HCT116 (cell line): ENCODE results near the gene ACAP2. TPM values are rescaled to one million over a fixed set of nuclear protein-coding genes. Genes with fewer than 3 reads are reported as not detected.

Source experiments
- ATAC-seq: fragments of 200-7000 bp; cut with Tn5 transposase; 2 replicates; pipeline ENCODE4 v1.9.1; 2020; ENCODE audit warnings: mild to moderate bottlenecking, moderate library complexity
- BruUV-seq: library from RNA; stranded (reverse); fragments of 400-500 nt; replicated peaks from 2 replicates; lab custom pipeline; 2021; lab: Mats Ljungman, UMichigan
- CTCF ChIA-PET: fragments of 300-600 bp; sonication (Branson Sonifier 250); formaldehyde crosslinking; loops from one replicate; lab custom pipeline; 2021; ENCODE audit warnings: antibody characterized with exemption; lab: Charles Lee
- POLR2A ChIA-PET: fragments of 300-600, 350-600 bp; sonication (Branson Sonifier 250); formaldehyde crosslinking; loops from one replicate; lab custom pipeline; 2021; ENCODE audit warnings: antibody characterized with exemption; lab: Charles Lee
- RAD21 ChIA-PET, 2 experiments: fragments of 300-600 bp; sonication (Branson Sonifier 250); formaldehyde crosslinking; loops; one replicate each; lab custom pipeline; 2023; ENCODE audit warnings: low total read pairs in 2 of 2; ENCODE audit not compliant: uncharacterized antibody in 2 of 2, unreplicated experiment in 2 of 2, low non-redundant PET in 1 of 2; lab: Charles Lee
- DNase-seq: peaks from one replicate; pipeline ENCODE4 v3.0.0-alpha.2; 2010; ENCODE audit warnings: low read depth, low spot score
- H2AFZ ChIP-seq: fragments of 200-600 bp; shearing (Covaris generic), sonication (generic); 2 replicates; pipeline ENCODE4 v1.6.1; 2017; ENCODE audit warnings: low read depth, mixed run types, mixed read lengths, antibody characterized with exemption, low read length; ENCODE audit not compliant: poor library complexity, severe bottlenecking
- H3K27ac ChIP-seq: 2 replicates; pipeline ENCODE4 v1.5.1; 2012; ENCODE audit warnings: low read depth, low read length
- H3K27me3 ChIP-seq: fragments of 200-600 bp; sonication (generic); 2 replicates; pipeline ENCODE4 v1.6.1; 2016; ENCODE audit warnings: mixed run types, low read length, mixed read lengths; ENCODE audit not compliant: insufficient read depth
- H3K36me3 ChIP-seq, 2 experiments: fragments of 200-500 bp in 1 of 2; fragments of 200-600 bp in 1 of 2; sonication (Bioruptor generic) in 1 of 2; sonication (generic) in 1 of 2; 2 replicates each; pipeline versions ENCODE4 v1.5.1 to v1.6.1; 2014 to 2016; ENCODE audit warnings: low read length in 2 of 2, inconsistent platforms in 1 of 2, mixed read lengths in 1 of 2, mixed run types in 1 of 2; ENCODE audit not compliant: insufficient read depth in 2 of 2, control insufficient read depth in 1 of 2
- H3K4me1 ChIP-seq, 2 experiments: fragments of 200-600 bp in 1 of 2; sonication (generic) in 1 of 2; 2 replicates each; pipeline versions ENCODE4 v1.5.1 to v1.6.1; 2012 to 2017; ENCODE audit warnings: low read length in 2 of 2, inconsistent platforms in 1 of 2, mild to moderate bottlenecking in 1 of 2, mixed read lengths in 1 of 2, mixed run types in 1 of 2, moderate library complexity in 1 of 2; ENCODE audit not compliant: insufficient read depth in 2 of 2, control insufficient read depth in 1 of 2
- H3K4me2 ChIP-seq: fragments of 200-600 bp; sonication (generic); 2 replicates; pipeline ENCODE4 v1.6.1; 2017; ENCODE audit warnings: mixed run types, low read length, mixed read lengths
- H3K4me3 ChIP-seq, 2 experiments: fragments of 200-600 bp in 1 of 2; sonication (generic) in 1 of 2; replicated peaks in 1 of 2; 2 replicates each; pipeline ENCODE4 v1.5.1; 2011 to 2016; ENCODE audit warnings: low read length in 2 of 2, control low read depth in 1 of 2, low read depth in 1 of 2, mild to moderate bottlenecking in 1 of 2, mixed read lengths in 1 of 2, mixed run types in 1 of 2
- H3K79me2 ChIP-seq: fragments of 200-600 bp; sonication (generic); 2 replicates; pipeline ENCODE4 v1.6.1; 2017; ENCODE audit warnings: mild to moderate bottlenecking, mixed run types, low read length, moderate library complexity, mixed read lengths; ENCODE audit not compliant: insufficient read depth
- H3K9ac ChIP-seq: fragments of 200-600 bp; sonication (generic); 2 replicates; pipeline ENCODE4 v1.6.1; 2016; ENCODE audit warnings: low read length, mixed read lengths
- H3K9me2 ChIP-seq: fragments of 200-600 bp; sonication (generic), shearing (Covaris generic); 2 replicates; pipeline ENCODE4 v1.6.1; 2017; ENCODE audit warnings: mixed run types, mild to moderate bottlenecking, moderate library complexity; ENCODE audit not compliant: insufficient read depth
- H3K9me3 ChIP-seq, 2 experiments: fragments of 200-500 bp in 1 of 2; fragments of 200-600 bp in 1 of 2; sonication (Bioruptor generic) in 1 of 2; sonication (generic) in 1 of 2; 2 replicates each; pipeline ENCODE4 v1.6.1; 2014 to 2017; ENCODE audit warnings: low read length in 2 of 2, mixed read lengths in 2 of 2, inconsistent platforms in 1 of 2, low read depth in 1 of 2, mild to moderate bottlenecking in 1 of 2, mixed run types in 1 of 2, moderate library complexity in 1 of 2; ENCODE audit not compliant: control insufficient read depth in 1 of 2, insufficient read depth in 1 of 2
- H4K20me1 ChIP-seq: fragments of 200-600 bp; sonication (generic), shearing (Covaris generic); 2 replicates; pipeline ENCODE4 v1.6.1; 2017; ENCODE audit warnings: mixed run types, mild to moderate bottlenecking, moderate library complexity; ENCODE audit not compliant: insufficient read depth
- CEBPB ChIP-seq: IDR thresholded peaks from 2 replicates; pipeline ENCODE4 v1.6.1; 2012; ENCODE audit warnings: low read depth
- EGR1 ChIP-seq: IDR thresholded peaks from 2 replicates; pipeline ENCODE4 v1.6.1; 2012; ENCODE audit warnings: low read depth
- ELF1 ChIP-seq: IDR thresholded peaks from 2 replicates; pipeline ENCODE4 v1.6.1; 2012; ENCODE audit warnings: low read depth, borderline replicate concordance
- EZH2 ChIP-seq: fragments of 200-600 bp; sonication (generic); IDR thresholded peaks from 2 replicates; pipeline ENCODE4 v1.6.1; 2017; ENCODE audit warnings: antibody characterized with exemption, mixed run types
- EZH2phosphoT487 ChIP-seq: fragments of 200-600 bp; IDR thresholded peaks from 2 replicates; pipeline ENCODE4 v1.6.1; 2018; ENCODE audit warnings: antibody characterized with exemption, borderline replicate concordance
- FOSL1 ChIP-seq: IDR thresholded peaks from 2 replicates; pipeline ENCODE4 v1.6.1; 2012; ENCODE audit warnings: low read depth
- JUND ChIP-seq: IDR thresholded peaks from 2 replicates; pipeline ENCODE4 v1.6.1; 2012
- POLR2A ChIP-seq: IDR thresholded peaks from 2 replicates; pipeline ENCODE4 v1.7.0; 2011; ENCODE audit warnings: borderline replicate concordance; ENCODE audit not compliant: insufficient read depth, insufficient read length; ENCODE audit errors: extremely low read depth
- RAD21 ChIP-seq: IDR thresholded peaks from 2 replicates; pipeline ENCODE4 v1.6.1; 2012; ENCODE audit warnings: low read depth, mild to moderate bottlenecking
- SIN3A ChIP-seq: IDR thresholded peaks from 2 replicates; pipeline ENCODE4 v1.6.1; 2012; ENCODE audit warnings: low read depth
- SP1 ChIP-seq: IDR thresholded peaks from 2 replicates; pipeline ENCODE4 v1.6.1; 2012; ENCODE audit warnings: low read depth
- SRF ChIP-seq: IDR thresholded peaks from 2 replicates; pipeline ENCODE4 v1.6.1; 2012; ENCODE audit warnings: low read depth
- YY1 ChIP-seq: IDR thresholded peaks from 2 replicates; pipeline ENCODE4 v1.6.1; 2011; ENCODE audit warnings: low read length, low read depth, moderate library complexity, mild to moderate bottlenecking; ENCODE audit not compliant: insufficient replicate concordance; ENCODE audit errors: extremely low read depth
- ZNF274 ChIP-seq: fragments of 200-500 bp; sonication (Bioruptor generic); IDR thresholded peaks from 2 replicates; pipeline ENCODE4 v1.6.1; 2014; ENCODE audit warnings: mild to moderate bottlenecking, low read depth, low read length, inconsistent platforms
- intact Hi-C: fragments of 100-400 bp; cut with micrococcal nuclease; formaldehyde crosslinking; loops from 2 replicates; pipeline ENCODE4 v1.10.0; 2022
- total RNA-seq: library from RNA; stranded (reverse); gene quantifications from one replicate; pipeline ENCODE4 v1.2.1, GENCODE V29; 2021; ENCODE audit not compliant: unreplicated experiment
- TF ChIP-seq, protein P1 (sequence below): IDR thresholded peaks from 2 replicates; pipeline ENCODE4 v1.6.1; 2011; ENCODE audit warnings: mild to moderate bottlenecking, low read length, moderate library complexity; ENCODE audit not compliant: insufficient replicate concordance; ENCODE audit errors: extremely low read depth
- TF ChIP-seq, protein P2 (sequence below): IDR thresholded peaks from 2 replicates; pipeline ENCODE4 v1.6.1; 2012
- TF ChIP-seq, protein P3 (sequence below), 3 experiments: fragments of 200-600 bp in 1 of 3; sonication (generic) in 1 of 3; IDR thresholded peaks in 2 of 3; conservative IDR thresholded peaks in 1 of 3; 2 replicates each; pipeline ENCODE4 v1.5.1; 2012 to 2017; ENCODE audit warnings: low read depth in 2 of 3, low read length in 2 of 3, antibody characterized with exemption in 1 of 3, borderline replicate concordance in 1 of 3, control low read depth in 1 of 3, mild to moderate bottlenecking in 1 of 3, mixed read lengths in 1 of 3, mixed run types in 1 of 3, moderate library complexity in 1 of 3; ENCODE audit not compliant: insufficient read depth in 1 of 3
- TF ChIP-seq, protein P4 (sequence below): IDR thresholded peaks from 2 replicates; pipeline ENCODE4 v1.6.1; 2012
- TF ChIP-seq, protein P5 (sequence below): IDR thresholded peaks from 2 replicates; pipeline ENCODE4 v1.6.1; 2012; ENCODE audit warnings: low read depth

ACAP2 gene
- total RNA-seq, 1 experiment from 2014 or later = 43.0 TPM

DNA sequence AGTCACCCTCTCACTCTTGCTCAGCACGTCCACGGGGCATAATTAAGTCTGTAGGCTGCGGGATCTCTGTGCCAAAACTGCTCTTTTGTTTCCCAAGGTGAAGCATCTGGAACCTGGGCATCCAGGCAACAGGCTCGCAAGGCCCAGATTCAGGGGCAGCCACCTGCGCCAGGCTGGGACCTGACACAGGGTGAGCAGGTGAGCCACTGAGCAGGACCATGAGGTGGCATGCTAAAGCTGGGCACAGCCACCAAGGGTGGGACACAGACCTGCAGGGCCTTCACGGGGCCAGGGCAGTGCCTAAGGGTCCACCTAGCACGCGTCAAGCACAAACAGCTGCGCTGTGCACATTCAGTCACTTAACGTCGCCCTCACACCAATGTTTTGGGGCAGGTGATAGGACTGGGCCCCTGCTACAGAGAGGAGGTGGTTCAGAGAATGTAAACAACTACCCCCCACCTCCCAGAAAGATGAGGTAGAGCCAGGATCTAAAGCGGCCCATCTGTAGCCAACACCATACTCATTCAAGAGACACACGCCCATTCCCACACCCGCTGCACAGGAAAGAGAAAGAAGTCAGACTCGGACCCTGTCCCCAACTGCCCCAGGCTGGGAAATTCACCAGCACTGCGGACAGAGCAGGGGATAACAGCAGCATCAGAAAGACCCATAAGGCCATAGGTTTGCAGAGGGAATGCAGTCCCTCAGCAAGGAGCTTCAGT, 188.2 kb downstream of the ACAP2 start:
- no peaks in the 10 kb centered on the region for H3K27me3 ChIP-seq
- ATAC-seq (no peak), DNase-seq (no peak)
- no peak overlapping the region for H3K4me3 ChIP-seq
- H3K9ac ChIP-seq = no peak overlapping the region
- BruUV-seq = no TSS peak
- TF ChIP-seq EGR1 (no peak), EZH2phosphoT487 (no peak), SRF (no peak), SIN3A (no peak), POLR2A (no peak), RAD21 (no peak), CEBPB (no peak), YY1 (no peak), FOSL1 (no peak), ZNF274 (no peak), SP1 (no peak), EZH2 (no peak), ELF1 (no peak), JUND (no peak)
- TF ChIP-seq, protein P1, sequence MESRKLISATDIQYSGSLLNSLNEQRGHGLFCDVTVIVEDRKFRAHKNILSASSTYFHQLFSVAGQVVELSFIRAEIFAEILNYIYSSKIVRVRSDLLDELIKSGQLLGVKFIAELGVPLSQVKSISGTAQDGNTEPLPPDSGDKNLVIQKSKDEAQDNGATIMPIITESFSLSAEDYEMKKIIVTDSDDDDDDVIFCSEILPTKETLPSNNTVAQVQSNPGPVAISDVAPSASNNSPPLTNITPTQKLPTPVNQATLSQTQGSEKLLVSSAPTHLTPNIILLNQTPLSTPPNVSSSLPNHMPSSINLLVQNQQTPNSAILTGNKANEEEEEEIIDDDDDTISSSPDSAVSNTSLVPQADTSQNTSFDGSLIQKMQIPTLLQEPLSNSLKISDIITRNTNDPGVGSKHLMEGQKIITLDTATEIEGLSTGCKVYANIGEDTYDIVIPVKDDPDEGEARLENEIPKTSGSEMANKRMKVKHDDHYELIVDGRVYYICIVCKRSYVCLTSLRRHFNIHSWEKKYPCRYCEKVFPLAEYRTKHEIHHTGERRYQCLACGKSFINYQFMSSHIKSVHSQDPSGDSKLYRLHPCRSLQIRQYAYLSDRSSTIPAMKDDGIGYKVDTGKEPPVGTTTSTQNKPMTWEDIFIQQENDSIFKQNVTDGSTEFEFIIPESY = no peak
- TF ChIP-seq, protein P2, sequence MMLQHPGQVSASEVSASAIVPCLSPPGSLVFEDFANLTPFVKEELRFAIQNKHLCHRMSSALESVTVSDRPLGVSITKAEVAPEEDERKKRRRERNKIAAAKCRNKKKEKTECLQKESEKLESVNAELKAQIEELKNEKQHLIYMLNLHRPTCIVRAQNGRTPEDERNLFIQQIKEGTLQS = no peak
- TF ChIP-seq, protein P3, sequence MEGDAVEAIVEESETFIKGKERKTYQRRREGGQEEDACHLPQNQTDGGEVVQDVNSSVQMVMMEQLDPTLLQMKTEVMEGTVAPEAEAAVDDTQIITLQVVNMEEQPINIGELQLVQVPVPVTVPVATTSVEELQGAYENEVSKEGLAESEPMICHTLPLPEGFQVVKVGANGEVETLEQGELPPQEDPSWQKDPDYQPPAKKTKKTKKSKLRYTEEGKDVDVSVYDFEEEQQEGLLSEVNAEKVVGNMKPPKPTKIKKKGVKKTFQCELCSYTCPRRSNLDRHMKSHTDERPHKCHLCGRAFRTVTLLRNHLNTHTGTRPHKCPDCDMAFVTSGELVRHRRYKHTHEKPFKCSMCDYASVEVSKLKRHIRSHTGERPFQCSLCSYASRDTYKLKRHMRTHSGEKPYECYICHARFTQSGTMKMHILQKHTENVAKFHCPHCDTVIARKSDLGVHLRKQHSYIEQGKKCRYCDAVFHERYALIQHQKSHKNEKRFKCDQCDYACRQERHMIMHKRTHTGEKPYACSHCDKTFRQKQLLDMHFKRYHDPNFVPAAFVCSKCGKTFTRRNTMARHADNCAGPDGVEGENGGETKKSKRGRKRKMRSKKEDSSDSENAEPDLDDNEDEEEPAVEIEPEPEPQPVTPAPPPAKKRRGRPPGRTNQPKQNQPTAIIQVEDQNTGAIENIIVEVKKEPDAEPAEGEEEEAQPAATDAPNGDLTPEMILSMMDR (IDR thresholded peaks at IDR 0.05 in 2 of 3, conservative IDR thresholded peaks at IDR 0.05 in 1 of 3; ENCODE audit: borderline replicate concordance in 1 of 3, insufficient read depth in 1 of 3, low read depth in 2 of 3, low read length in 2 of 3) = no peak
- TF ChIP-seq, protein P4, sequence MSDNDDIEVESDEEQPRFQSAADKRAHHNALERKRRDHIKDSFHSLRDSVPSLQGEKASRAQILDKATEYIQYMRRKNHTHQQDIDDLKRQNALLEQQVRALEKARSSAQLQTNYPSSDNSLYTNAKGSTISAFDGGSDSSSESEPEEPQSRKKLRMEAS = no peak
- TF ChIP-seq, protein P5, sequence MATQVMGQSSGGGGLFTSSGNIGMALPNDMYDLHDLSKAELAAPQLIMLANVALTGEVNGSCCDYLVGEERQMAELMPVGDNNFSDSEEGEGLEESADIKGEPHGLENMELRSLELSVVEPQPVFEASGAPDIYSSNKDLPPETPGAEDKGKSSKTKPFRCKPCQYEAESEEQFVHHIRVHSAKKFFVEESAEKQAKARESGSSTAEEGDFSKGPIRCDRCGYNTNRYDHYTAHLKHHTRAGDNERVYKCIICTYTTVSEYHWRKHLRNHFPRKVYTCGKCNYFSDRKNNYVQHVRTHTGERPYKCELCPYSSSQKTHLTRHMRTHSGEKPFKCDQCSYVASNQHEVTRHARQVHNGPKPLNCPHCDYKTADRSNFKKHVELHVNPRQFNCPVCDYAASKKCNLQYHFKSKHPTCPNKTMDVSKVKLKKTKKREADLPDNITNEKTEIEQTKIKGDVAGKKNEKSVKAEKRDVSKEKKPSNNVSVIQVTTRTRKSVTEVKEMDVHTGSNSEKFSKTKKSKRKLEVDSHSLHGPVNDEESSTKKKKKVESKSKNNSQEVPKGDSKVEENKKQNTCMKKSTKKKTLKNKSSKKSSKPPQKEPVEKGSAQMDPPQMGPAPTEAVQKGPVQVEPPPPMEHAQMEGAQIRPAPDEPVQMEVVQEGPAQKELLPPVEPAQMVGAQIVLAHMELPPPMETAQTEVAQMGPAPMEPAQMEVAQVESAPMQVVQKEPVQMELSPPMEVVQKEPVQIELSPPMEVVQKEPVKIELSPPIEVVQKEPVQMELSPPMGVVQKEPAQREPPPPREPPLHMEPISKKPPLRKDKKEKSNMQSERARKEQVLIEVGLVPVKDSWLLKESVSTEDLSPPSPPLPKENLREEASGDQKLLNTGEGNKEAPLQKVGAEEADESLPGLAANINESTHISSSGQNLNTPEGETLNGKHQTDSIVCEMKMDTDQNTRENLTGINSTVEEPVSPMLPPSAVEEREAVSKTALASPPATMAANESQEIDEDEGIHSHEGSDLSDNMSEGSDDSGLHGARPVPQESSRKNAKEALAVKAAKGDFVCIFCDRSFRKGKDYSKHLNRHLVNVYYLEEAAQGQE = no peak
- RAD21 ChIA-PET = no interaction called here
- POLR2A ChIA-PET = no interaction called here
- peaks cover 16 to 19% of the 10 kb centered on the region in 2 experiments for H3K4me1 ChIP-seq
- H3K27ac ChIP-seq = no peak overlapping the region
- H3K79me2 ChIP-seq = peaks cover 10% of the 10 kb centered on the region; the same call in 1 of the 2 replicates
- no peaks in the 10 kb centered on the region for H4K20me1 ChIP-seq
- no peaks in the 10 kb centered on the region for H3K36me3 ChIP-seq
- H3K4me2 ChIP-seq = no peak overlapping the region
- no peaks in the 10 kb centered on the region for H3K9me3 ChIP-seq
- H2AFZ ChIP-seq = no peak overlapping the region
- CTCF ChIA-PET = no interaction called here
- intact Hi-C loops = no loop called here
- H3K9me2 ChIP-seq = no peaks in the 10 kb centered on the region
